Measurements from ENCODE around the gene SAMD11. TPM values are rescaled to one million over a fixed set of nuclear protein-coding genes. Genes with fewer than 3 reads are reported as not detected.

The SAMD11 gene
- total RNA-seq, 1 donor: not detected

- no peaks in the 10 kb centered on the region for H3K9me3 ChIP-seq (ENCODE audit: low read depth, low read length)
- no peaks in the 10 kb centered on the region for H3K27me3 ChIP-seq (ENCODE audit: insufficient read depth, low read length)
- peaks cover 14% of the 10 kb centered on the region for H3K4me1 ChIP-seq (ENCODE audit: insufficient read depth, low read length)
- H3K4me3 ChIP-seq (ENCODE audit: low read length): no peak overlapping the region
These were observed 28.9 kb downstream of the SAMD11 start for GRCh38 chr1:952603-953002.

DNA sequence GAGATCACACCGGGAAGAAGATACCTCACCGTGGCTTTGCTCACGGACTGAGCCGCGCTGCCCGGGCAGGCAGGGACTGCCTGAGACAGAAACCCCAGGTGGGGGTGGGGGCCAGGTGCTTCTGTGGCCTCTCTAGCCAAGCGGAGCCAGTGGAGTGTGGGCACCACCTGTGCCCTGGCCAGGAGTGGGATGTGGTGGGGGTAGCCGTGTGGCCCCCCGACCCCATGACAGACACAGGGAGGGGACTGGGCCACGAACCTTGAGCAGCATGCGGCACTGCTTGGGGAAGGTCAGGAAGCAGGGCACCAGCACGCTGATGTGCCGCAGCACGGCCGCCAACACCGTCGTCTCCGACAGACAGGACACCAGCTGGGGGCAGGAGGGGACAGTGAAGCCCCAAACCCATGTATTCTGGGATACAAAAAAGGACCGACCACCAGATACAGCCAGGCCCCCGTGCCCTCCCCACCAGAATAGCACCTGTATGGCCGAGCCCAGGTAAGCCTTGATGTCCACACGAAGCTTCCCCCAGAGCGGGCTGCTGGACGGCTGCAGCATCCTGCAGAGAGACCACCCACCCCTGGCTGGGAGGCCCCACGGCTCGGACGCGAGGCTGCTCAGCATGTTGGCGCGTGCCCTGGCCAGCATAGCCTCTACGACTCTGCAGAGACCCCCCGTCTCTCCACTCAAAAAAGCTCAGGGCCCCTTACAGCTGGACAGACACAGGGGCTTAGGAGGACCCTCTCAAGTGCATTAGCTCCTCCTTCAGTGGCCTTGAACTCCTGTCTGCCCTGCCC is 30.0 kb downstream of the SAMD11 start:
- Histone ChIP-seq H3K4me1 (ENCODE audit: insufficient read depth, low read length) (peaks cover 25% of the 10 kb centered on the region), H3K27me3 (ENCODE audit: insufficient read depth, low read length) (no peaks in the 10 kb centered on the region), H3K4me3 (ENCODE audit: low read length) (no peak overlapping the region), H3K9me3 (ENCODE audit: low read depth, low read length) (no peaks in the 10 kb centered on the region)

DNA sequence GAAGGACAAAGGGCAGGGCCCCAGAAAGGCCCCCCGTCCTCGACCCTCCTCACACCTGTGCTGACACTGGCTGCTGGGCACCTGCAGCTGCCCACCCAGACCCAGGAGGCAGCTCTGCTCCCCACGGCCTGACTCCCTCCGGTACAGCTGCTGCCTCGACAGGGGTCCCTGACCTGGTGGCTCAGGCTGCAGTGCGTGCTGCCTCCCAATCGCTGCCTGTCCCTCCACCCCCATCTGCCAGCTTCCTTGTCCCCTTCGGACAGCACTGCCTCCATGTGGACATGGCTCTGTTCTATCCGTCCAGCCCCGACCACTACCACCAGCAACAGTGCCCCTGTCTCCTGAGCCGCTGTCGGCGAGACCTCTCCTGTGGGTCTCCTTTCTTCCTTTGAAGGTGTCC is 31.2 kb downstream of the SAMD11 start:
- Histone ChIP-seq H3K4me1 (ENCODE audit: insufficient read depth, low read length) (peaks cover 31% of the 10 kb centered on the region), H3K9me3 (ENCODE audit: low read depth, low read length) (no peaks in the 10 kb centered on the region), H3K27me3 (ENCODE audit: insufficient read depth, low read length) (no peaks in the 10 kb centered on the region), H3K4me3 (ENCODE audit: low read length) (no peak overlapping the region)

- Histone ChIP-seq H3K4me1 (ENCODE audit: insufficient read depth, low read length) (peaks cover 31% of the 10 kb centered on the region), H3K9me3 (ENCODE audit: low read depth, low read length) (no peaks in the 10 kb centered on the region), H3K4me3 (ENCODE audit: low read length) (no peak overlapping the region), H3K27me3 (ENCODE audit: insufficient read depth, low read length) (no peaks in the 10 kb centered on the region)
These were observed 31.8 kb downstream of the SAMD11 start for GRCh38 chr1:955474-955873.

DNA sequence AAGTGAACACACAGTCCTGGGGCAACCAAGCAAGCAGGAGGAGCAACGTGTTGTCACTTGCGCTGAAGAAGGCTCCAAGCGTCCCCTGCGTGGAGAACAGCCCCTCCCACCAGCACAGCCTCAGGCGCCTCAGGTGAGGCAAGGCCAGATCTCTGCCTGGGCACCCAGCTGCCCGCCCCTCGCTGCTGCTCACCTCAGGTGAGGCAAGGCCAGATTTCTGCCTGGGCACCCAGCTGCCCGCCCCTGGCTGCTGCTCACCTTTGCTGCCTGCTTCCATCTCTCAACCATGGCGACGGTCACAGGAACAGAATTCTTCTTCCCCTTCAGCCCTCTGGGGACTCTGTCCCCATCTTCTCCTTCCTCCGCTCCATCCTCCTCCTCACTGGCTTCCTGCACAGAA is 32.9 kb downstream of the SAMD11 start:
- H3K4me1 ChIP-seq (ENCODE audit: insufficient read depth, low read length): peaks cover 36% of the 10 kb centered on the region
- no peaks in the 10 kb centered on the region for H3K9me3 ChIP-seq (ENCODE audit: low read depth, low read length)
- H3K27me3 ChIP-seq (ENCODE audit: insufficient read depth, low read length): no peaks in the 10 kb centered on the region
- H3K4me3 ChIP-seq (ENCODE audit: low read length): no peak overlapping the region

DNA sequence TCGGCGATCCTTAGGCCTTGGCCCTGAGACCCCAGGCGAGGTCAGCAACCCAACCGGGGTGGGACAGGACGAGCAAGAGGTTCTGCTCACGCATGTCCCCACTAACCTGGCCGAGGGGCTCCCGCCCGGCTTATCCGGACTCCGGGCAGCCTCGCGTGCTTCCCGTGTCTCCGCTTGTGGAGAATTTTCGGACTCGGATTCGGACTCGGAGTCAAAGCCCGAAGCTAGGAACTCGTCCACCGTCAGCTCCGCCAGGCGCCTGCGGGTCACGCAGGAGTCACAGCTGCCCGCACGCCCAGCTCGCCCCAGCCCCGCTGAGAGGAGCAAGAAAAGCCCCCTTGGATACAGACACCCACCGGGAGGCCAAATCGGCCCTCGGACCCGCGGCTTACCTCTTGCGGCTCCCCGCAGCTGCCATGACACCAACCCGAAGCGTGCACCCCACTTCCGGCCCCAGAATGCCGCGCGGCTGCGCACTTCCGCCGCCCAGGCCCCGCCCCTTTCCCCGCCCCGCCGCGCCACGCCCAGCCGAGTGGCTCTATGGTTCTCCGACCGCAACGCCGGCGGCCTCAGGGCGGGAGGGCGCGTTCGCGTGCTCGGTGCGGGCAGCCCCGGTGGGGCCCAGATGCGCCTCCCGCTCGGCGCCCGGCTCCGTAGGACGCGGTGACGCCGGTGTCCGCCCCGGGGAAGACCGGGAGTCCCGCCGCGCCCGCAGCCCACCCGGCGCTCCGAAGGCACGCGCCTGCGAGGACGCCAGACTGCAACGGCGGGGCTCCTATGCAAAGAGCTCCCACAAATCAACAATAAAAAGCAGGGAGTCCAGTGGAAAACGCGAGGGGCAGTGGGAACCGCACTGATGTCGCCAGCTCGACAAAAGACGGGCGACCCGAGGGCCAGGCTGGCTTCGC is 35.4 kb downstream of the SAMD11 start, which contains the start of gene NOC2L:
Gene NOC2L (minus strand): TSS at position 434 of the 908 bp plus-strand sequence. CDS start 16 bp downstream, at position 418.
- H3K9me3 ChIP-seq (ENCODE audit: low read depth, low read length): no peaks in the 10 kb centered on the region
- H3K4me3 ChIP-seq (ENCODE audit: low read length): peak within 1 kb of the TSS; percentile 97
- H3K27me3 ChIP-seq (ENCODE audit: insufficient read depth, low read length): no peaks in the 10 kb centered on the region
- H3K4me1 ChIP-seq (ENCODE audit: insufficient read depth, low read length): peaks cover 36% of the 10 kb centered on the region

DNA sequence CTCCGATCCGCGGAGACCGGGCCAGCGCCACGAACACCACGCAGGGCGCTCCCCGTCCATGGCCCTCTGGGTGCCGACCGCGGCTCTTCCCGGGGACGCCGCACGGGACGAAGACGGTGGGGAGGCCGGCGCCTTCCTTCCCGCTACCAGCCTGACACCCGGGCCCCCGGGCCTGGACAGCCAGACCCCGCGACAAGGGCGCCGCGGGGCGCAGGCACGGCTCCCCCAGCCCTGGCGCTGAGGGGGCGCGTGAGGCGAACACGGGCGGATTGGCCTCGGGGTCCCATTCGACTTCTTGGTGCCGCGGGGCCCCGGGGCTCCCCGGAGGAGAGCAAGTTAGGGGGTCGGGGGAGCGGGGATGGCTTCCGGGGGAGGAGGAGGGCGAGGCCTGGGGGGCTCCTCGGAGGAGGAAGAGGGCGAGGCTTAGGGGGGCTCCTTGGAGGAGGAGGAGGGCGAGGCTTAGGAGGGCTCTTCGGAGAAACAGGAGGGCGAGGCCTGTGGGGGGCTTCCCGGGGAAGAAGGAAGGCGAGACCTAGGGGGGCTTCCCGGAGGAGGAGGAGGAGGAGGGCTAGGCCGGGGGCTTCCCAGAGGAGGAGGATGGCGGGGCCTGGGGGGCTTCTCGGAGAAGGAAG is 36.1 kb downstream of the SAMD11 start:
- H3K9me3 ChIP-seq (ENCODE audit: low read depth, low read length): no peaks in the 10 kb centered on the region
- no peaks in the 10 kb centered on the region for H3K27me3 ChIP-seq (ENCODE audit: insufficient read depth, low read length)
- peak overlapping the region; percentile 41 for H3K4me3 ChIP-seq (ENCODE audit: low read length)
- H3K4me1 ChIP-seq (ENCODE audit: insufficient read depth, low read length): peaks cover 36% of the 10 kb centered on the region

DNA sequence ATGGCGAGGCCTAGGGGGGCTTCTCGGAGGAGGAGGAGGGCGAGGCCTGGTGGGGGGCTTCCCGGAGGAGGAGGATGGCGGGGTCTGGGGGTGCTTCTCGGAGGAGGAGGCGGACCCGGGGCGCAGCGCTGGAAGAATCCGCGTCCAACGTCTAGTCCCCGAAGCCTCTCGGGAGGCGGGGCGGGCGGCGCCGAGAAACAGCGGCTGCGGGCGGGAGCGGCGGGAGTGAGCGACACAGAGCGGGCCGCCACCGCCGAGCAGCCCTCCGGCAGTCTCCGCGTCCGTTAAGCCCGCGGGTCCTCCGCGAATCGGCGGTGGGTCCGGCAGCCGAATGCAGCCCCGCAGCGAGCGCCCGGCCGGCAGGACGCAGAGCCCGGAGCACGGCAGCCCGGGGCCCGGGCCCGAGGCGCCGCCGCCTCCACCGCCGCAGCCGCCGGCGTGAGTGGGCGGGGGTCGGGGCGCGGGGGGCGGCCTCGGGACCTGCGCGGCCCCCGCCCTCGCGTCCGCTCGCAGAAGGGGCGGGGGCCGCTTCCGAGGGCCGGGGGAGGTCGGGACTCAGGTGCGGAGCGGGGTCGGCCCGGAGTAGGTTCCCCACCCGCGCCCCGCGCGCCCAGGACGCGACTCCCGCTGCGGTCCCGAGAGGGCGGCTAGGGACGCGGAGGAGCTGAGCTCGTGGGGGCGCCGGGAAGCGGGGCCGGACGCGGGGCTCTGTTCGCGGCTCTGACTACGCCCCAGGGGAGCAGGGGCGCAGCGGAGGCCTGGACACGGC is 36.8 kb downstream of the SAMD11 start, which contains the start of gene KLHL17:
Gene KLHL17 (plus strand): TSS at position 222 of the 769 bp plus-strand sequence. CDS start 110 bp downstream, at position 332.
- peaks cover 35% of the 10 kb centered on the region for H3K4me1 ChIP-seq (ENCODE audit: insufficient read depth, low read length)
- H3K4me3 ChIP-seq (ENCODE audit: low read length): peak within 1 kb of the TSS; percentile 41
- no peaks in the 10 kb centered on the region for H3K27me3 ChIP-seq (ENCODE audit: insufficient read depth, low read length)
- no peaks in the 10 kb centered on the region for H3K9me3 ChIP-seq (ENCODE audit: low read depth, low read length)

- Histone ChIP-seq H3K9me3 (ENCODE audit: low read depth, low read length) (no peaks in the 10 kb centered on the region), H3K27me3 (ENCODE audit: insufficient read depth, low read length) (no peaks in the 10 kb centered on the region), H3K4me3 (ENCODE audit: low read length) (peak overlapping the region; percentile 41), H3K4me1 (ENCODE audit: insufficient read depth, low read length) (peaks cover 36% of the 10 kb centered on the region)
These were observed 37.5 kb downstream of the SAMD11 start for GRCh38 chr1:961132-961669.

- Histone ChIP-seq H3K27me3 (ENCODE audit: insufficient read depth, low read length) (no peaks in the 10 kb centered on the region), H3K4me3 (ENCODE audit: low read length) (no peak overlapping the region), H3K9me3 (ENCODE audit: low read depth, low read length) (no peaks in the 10 kb centered on the region), H3K4me1 (ENCODE audit: insufficient read depth, low read length) (peaks cover 40% of the 10 kb centered on the region)
These were observed 38.9 kb downstream of the SAMD11 start for GRCh38 chr1:962381-963300.

DNA sequence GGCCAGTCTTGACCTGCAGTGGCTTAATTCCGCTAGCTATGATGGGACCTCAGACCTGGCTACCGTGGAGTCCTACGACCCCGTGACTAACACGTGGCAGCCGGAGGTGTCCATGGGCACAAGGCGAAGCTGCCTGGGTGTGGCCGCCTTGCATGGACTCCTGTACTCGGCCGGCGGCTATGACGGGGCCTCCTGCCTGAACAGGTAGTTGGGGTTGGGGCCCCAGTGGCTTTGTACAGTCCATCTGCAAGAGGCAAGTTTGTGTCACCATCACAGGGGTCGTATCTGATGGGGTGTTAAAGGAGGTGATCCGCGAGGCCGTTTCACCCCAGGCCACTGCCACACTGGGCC is 39.6 kb downstream of the SAMD11 start:
- Histone ChIP-seq H3K4me1 (ENCODE audit: insufficient read depth, low read length) (peaks cover 34% of the 10 kb centered on the region), H3K9me3 (ENCODE audit: low read depth, low read length) (no peaks in the 10 kb centered on the region), H3K4me3 (ENCODE audit: low read length) (no peak overlapping the region), H3K27me3 (ENCODE audit: insufficient read depth, low read length) (no peaks in the 10 kb centered on the region)

DNA sequence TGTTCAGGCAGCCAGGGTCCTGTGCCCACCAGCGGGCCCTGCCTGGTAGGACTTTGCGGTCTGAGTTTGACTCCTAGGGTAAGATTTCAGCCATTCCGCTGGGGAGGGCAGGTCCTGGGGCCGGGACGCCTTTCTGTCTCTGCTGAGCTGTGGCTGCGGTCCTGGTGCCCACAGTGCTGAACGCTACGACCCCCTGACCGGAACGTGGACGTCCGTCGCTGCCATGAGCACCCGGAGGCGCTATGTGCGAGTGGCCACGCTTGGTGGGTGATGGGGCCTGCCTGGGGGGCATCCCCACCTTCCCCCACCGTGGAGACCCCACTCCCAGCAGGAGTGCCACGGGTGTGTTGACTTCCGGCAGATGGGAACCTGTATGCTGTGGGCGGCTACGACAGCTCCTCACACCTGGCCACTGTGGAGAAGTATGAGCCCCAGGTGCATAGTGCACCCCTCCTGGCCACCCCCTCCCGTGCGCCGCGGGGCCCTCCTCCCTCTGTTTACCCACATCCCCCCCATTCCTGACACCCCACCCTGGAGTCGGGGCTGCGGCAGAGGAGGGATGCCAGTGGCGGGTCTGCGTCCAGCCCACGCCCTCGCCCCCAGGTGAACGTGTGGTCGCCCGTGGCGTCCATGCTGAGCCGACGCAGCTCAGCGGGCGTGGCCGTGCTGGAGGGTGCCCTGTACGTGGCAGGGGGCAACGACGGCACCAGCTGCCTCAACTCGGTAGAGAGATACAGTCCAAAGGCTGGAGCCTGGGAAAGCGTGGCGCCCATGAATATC is 40.2 kb downstream of the SAMD11 start:
- Histone ChIP-seq H3K27me3 (ENCODE audit: insufficient read depth, low read length) (no peaks in the 10 kb centered on the region), H3K4me1 (ENCODE audit: insufficient read depth, low read length) (peaks cover 30% of the 10 kb centered on the region), H3K9me3 (ENCODE audit: low read depth, low read length) (no peaks in the 10 kb centered on the region), H3K4me3 (ENCODE audit: low read length) (no peak overlapping the region)
